H1 (cell line): ENCODE data around the gene ZNF91. TPM values are rescaled to one million over a fixed set of nuclear protein-coding genes. Genes with fewer than 3 reads are reported as not detected.

Experiments used
- CTCF ChIA-PET: fragments of 300-600 bp; sonication (Branson Sonifier 250); formaldehyde crosslinking; loops from one replicate; lab custom pipeline; 2021; ENCODE audit not compliant: partially characterized antibody; lab: Charles Lee
- POLR2A ChIA-PET: fragments of 300-600 bp; sonication (Branson Sonifier 250); formaldehyde crosslinking; loops from one replicate; lab custom pipeline; 2021; ENCODE audit warnings: inconsistent platforms; ENCODE audit not compliant: partially characterized antibody; lab: Charles Lee
- DNase-seq, 2 experiments: peaks; one replicate each; pipeline versions ENCODE4 v3.0.0 to v3.0.0-alpha.2; 2010 to 2022; ENCODE audit warnings: low spot score in 2 of 2, low read depth in 1 of 2, mixed read lengths in 1 of 2
- FAIRE-seq: peaks from 2 replicates; lab custom pipeline; 2011; peaks lifted over from hg19 to GRCh38; lab: Jason Lieb, UNC
- H2AFZ ChIP-seq: 2 replicates; pipeline ENCODE4 v1.8.1; 2012; ENCODE audit warnings: low read length, inconsistent platforms
- H2AK5ac ChIP-seq: 2 replicates; pipeline ENCODE4 v1.6.1; 2013; ENCODE audit warnings: low read depth, low read length
- H2BK120ac ChIP-seq: replicated peaks from 2 replicates; pipeline ENCODE3; 2013; ENCODE audit warnings: low read depth, low read length, inconsistent platforms
- H2BK12ac ChIP-seq: 2 replicates; pipeline ENCODE4 v1.6.1; 2013; ENCODE audit warnings: low read depth, low read length
- H2BK15ac ChIP-seq: 2 replicates; pipeline ENCODE4 v1.6.1; 2013; ENCODE audit warnings: low read length
- H2BK20ac ChIP-seq: 2 replicates; pipeline ENCODE4 v1.6.1; 2013; ENCODE audit warnings: low read length
- H2BK5ac ChIP-seq: 2 replicates; pipeline ENCODE4 v1.6.1; 2013; ENCODE audit warnings: low read depth, low read length
- H3K14ac ChIP-seq: 2 replicates; pipeline ENCODE4 v1.6.1; 2013; ENCODE audit warnings: inconsistent platforms; ENCODE audit not compliant: insufficient read length
- H3K18ac ChIP-seq: 2 replicates; pipeline ENCODE4 v1.6.1; 2013; ENCODE audit warnings: low read length; ENCODE audit errors: extremely low read depth
- H3K23ac ChIP-seq: 2 replicates; pipeline ENCODE4 v1.6.1; 2013; ENCODE audit warnings: inconsistent platforms; ENCODE audit not compliant: insufficient read length
- H3K23me2 ChIP-seq: 2 replicates; pipeline ENCODE4 v1.6.1; 2013; ENCODE audit warnings: low read depth, low read length
- H3K27ac ChIP-seq: 2 replicates; pipeline ENCODE4 v1.6.1; 2011; ENCODE audit warnings: low read depth, low read length, inconsistent platforms
- H3K27me3 ChIP-seq, 4 experiments: replicated peaks in 1 of 4; 1 replicate in 1 of 4; 2 replicates in 3 of 4; pipeline versions ENCODE4 v1.6.1 to v1.8.1; 2011 to 2013; ENCODE audit warnings: low read length in 3 of 4, mild to moderate bottlenecking in 3 of 4, inconsistent platforms in 2 of 4, mixed read lengths in 2 of 4, moderate library complexity in 1 of 4; ENCODE audit not compliant: control insufficient read depth in 3 of 4, insufficient read depth in 3 of 4; ENCODE audit errors: extremely low read depth in 1 of 4
- H3K36me3 ChIP-seq, 4 experiments: 2 replicates each; pipeline versions ENCODE4 v1.6.1 to v1.8.1; 2011 to 2013; ENCODE audit warnings: mild to moderate bottlenecking in 4 of 4, low read length in 3 of 4, moderate library complexity in 2 of 4, control low read depth in 1 of 4, inconsistent platforms in 1 of 4; ENCODE audit not compliant: insufficient read depth in 4 of 4, control insufficient read depth in 2 of 4
- H3K4ac ChIP-seq: replicated peaks from 2 replicates; pipeline ENCODE3; 2013; ENCODE audit warnings: low read length, low read depth, mixed read lengths, inconsistent platforms; ENCODE audit not compliant: insufficient read length
- H3K4me1 ChIP-seq, 4 experiments: replicated peaks in 1 of 4; 1 replicate in 1 of 4; 2 replicates in 3 of 4; pipeline versions ENCODE4 v1.6.1 to v1.8.1; 2011 to 2013; ENCODE audit warnings: low read length in 3 of 4, inconsistent platforms in 2 of 4, mixed read lengths in 1 of 4; ENCODE audit not compliant: insufficient read depth in 4 of 4, control insufficient read depth in 3 of 4
- H3K4me2 ChIP-seq, 2 experiments: 2 replicates each; pipeline versions ENCODE4 v1.6.1 to v1.8.1; 2011 to 2013; ENCODE audit warnings: low read depth in 2 of 2, low read length in 2 of 2, control low read depth in 1 of 2, inconsistent platforms in 1 of 2, mild to moderate bottlenecking in 1 of 2; ENCODE audit not compliant: insufficient read depth in 1 of 2
- H3K4me3 ChIP-seq, 4 experiments: fragments of 200-600, 300-600 bp in 1 of 4; sonication (generic), shearing (Covaris generic), sonication (Bioruptor Twin) in 1 of 4; 2 replicates each; pipeline versions ENCODE4 v1.5.1 to v1.8.1; 2011 to 2016; ENCODE audit warnings: low read length in 4 of 4, low read depth in 3 of 4, control low read depth in 2 of 4, inconsistent platforms in 2 of 4, mild to moderate bottlenecking in 2 of 4, mixed read lengths in 1 of 4, moderate library complexity in 1 of 4; ENCODE audit not compliant: insufficient read depth in 2 of 4; ENCODE audit errors: extremely low read depth in 1 of 4
- H3K56ac ChIP-seq: replicated peaks from 2 replicates; pipeline ENCODE3; 2013; ENCODE audit warnings: low read depth, mild to moderate bottlenecking, mixed read lengths, low read length, inconsistent platforms; ENCODE audit not compliant: insufficient read length
- H3K79me1 ChIP-seq: 2 replicates; pipeline ENCODE4 v1.6.1; 2013; ENCODE audit warnings: low read depth, low read length, control low read depth
- H3K79me2 ChIP-seq, 2 experiments: 2 replicates each; pipeline versions ENCODE4 v1.6.1 to v1.8.1; 2012 to 2013; ENCODE audit warnings: low read length in 2 of 2, mild to moderate bottlenecking in 2 of 2, inconsistent platforms in 1 of 2; ENCODE audit not compliant: insufficient read depth in 2 of 2, control insufficient read depth in 1 of 2
- H3K9ac ChIP-seq, 4 experiments: replicated peaks in 1 of 4; 1 replicate in 1 of 4; 2 replicates in 3 of 4; pipeline versions ENCODE4 v1.6.1 to v1.8.1; 2011 to 2013; ENCODE audit warnings: low read depth in 3 of 4, low read length in 3 of 4, control low read depth in 2 of 4, mild to moderate bottlenecking in 2 of 4, moderate library complexity in 2 of 4, inconsistent platforms in 1 of 4; ENCODE audit errors: extremely low read depth in 1 of 4
- H3K9me3 ChIP-seq, 2 experiments: 2 replicates each; pipeline versions ENCODE4 v1.6.1 to v1.8.1; 2012 to 2013; ENCODE audit warnings: mild to moderate bottlenecking in 2 of 2, moderate library complexity in 2 of 2, control low read depth in 1 of 2, inconsistent platforms in 1 of 2, low read depth in 1 of 2, low read length in 1 of 2, mixed read lengths in 1 of 2; ENCODE audit not compliant: insufficient read depth in 2 of 2
- H4K20me1 ChIP-seq, 2 experiments: replicated peaks in 1 of 2; 2 replicates each; pipeline versions ENCODE3 to v1.8.1; 2011 to 2013; ENCODE audit warnings: inconsistent platforms in 2 of 2, low read length in 2 of 2, mild to moderate bottlenecking in 1 of 2; ENCODE audit not compliant: insufficient read depth in 2 of 2, control insufficient read depth in 1 of 2
- H4K5ac ChIP-seq: 2 replicates; pipeline ENCODE4 v1.6.1; 2013; ENCODE audit warnings: low read length, low read depth, mixed read lengths, inconsistent platforms; ENCODE audit not compliant: insufficient read length
- H4K8ac ChIP-seq: 2 replicates; pipeline ENCODE4 v1.8.0; 2013; ENCODE audit warnings: mild to moderate bottlenecking, moderate library complexity, low read length, inconsistent platforms; ENCODE audit not compliant: insufficient read depth; ENCODE audit errors: extremely low read depth
- H4K91ac ChIP-seq: replicated peaks from 2 replicates; pipeline ENCODE3; 2013; ENCODE audit warnings: low read length, mixed read lengths, inconsistent platforms; ENCODE audit not compliant: insufficient read length
- BACH1 ChIP-seq: IDR thresholded peaks from 2 replicates; pipeline ENCODE4 v1.6.1; 2012; ENCODE audit warnings: low read length, improper control_type of control experiment
- CBX5 ChIP-seq: fragments of 300-800, 300-1000 bp; sonication (generic); IDR thresholded peaks from 2 replicates; pipeline ENCODE4 v1.7.1; 2016; ENCODE audit warnings: antibody characterized with exemption, low read length, low read depth
- CTBP2 ChIP-seq: IDR thresholded peaks from 2 replicates; pipeline ENCODE4 v1.7.0; 2011; ENCODE audit warnings: borderline replicate concordance, mild to moderate bottlenecking, moderate library complexity, mixed read lengths, low read length; ENCODE audit not compliant: insufficient read depth, insufficient read length
- EZH2 ChIP-seq: fragments of 200-600 bp; sonication (generic); IDR thresholded peaks from 2 replicates; pipeline ENCODE4 v1.7.1; 2012; ENCODE audit warnings: low read depth, mild to moderate bottlenecking, moderate library complexity, low read length, inconsistent platforms; ENCODE audit not compliant: severe bottlenecking
- GTF2F1 ChIP-seq: IDR thresholded peaks from 2 replicates; pipeline ENCODE4 v1.6.1; 2012; ENCODE audit warnings: low read depth, low read length, improper control_type of control experiment, borderline replicate concordance
- KDM4A ChIP-seq: IDR thresholded peaks from one replicate; pipeline ENCODE4 v1.7.1; 2012; ENCODE audit warnings: low read depth, mild to moderate bottlenecking, moderate library complexity, low read length, inconsistent platforms; ENCODE audit not compliant: severe bottlenecking
- MAFK ChIP-seq: IDR thresholded peaks from 2 replicates; pipeline ENCODE4 v1.6.1; 2012; ENCODE audit warnings: low read depth, mild to moderate bottlenecking, improper control_type of control experiment, low read length
- PHF8 ChIP-seq: fragments of 200-600 bp; sonication (generic); conservative IDR thresholded peaks from 2 replicates; pipeline ENCODE4 v1.7.1; 2012; ENCODE audit warnings: low read depth, mild to moderate bottlenecking, inconsistent platforms, low read length, moderate library complexity
- RNF2 ChIP-seq: fragments of 200-900, 300-1000 bp; sonication (generic); IDR thresholded peaks from 2 replicates; pipeline ENCODE4 v1.7.1; 2016; ENCODE audit warnings: borderline replicate concordance, low read depth, mild to moderate bottlenecking, antibody characterized with exemption, low read length; ENCODE audit not compliant: poor library complexity, severe bottlenecking; ENCODE audit errors: missing control alignments
- SAP30 ChIP-seq: fragments of 300-600 bp; sonication (generic); IDR thresholded peaks from 2 replicates; pipeline ENCODE4 v1.7.1; 2012; ENCODE audit warnings: low read length, moderate library complexity, mild to moderate bottlenecking, inconsistent platforms; ENCODE audit not compliant: insufficient read depth, insufficient replicate concordance
- SIRT6 ChIP-seq: IDR thresholded peaks from one replicate; pipeline ENCODE4 v1.7.1; 2012; ENCODE audit warnings: low read length, inconsistent platforms
- SP1 ChIP-seq: IDR thresholded peaks from 2 replicates; pipeline ENCODE4 v1.6.1; 2011; ENCODE audit warnings: low read depth, low read length
- TBP ChIP-seq: IDR thresholded peaks from 2 replicates; pipeline ENCODE4 v1.6.1; 2011; ENCODE audit warnings: low read depth, low read length, improper control_type of control experiment
- WGBS, 2 experiments: shearing (Covaris generic) in 1 of 2; methylation state at CpG; one replicate each; pipeline versions ENCODE4 v1.1.6 to v1.1.7; 2013 to 2015; ENCODE audit warnings: low lambda C conversion rate in 2 of 2, mixed read lengths in 2 of 2, inconsistent platforms in 1 of 2, low coverage in 1 of 2, missing lambda C conversion rate in 1 of 2; ENCODE audit not compliant: insufficient replicate concordance in 2 of 2, insufficient coverage in 1 of 2, insufficient read length in 1 of 2; ENCODE audit errors: extremely low coverage in 1 of 2, missing lambda C conversion rate in 1 of 2; 5-methylcytosine and 5-hydroxymethylcytosine counted together
- polyA plus RNA-seq, 7 experiments: library from polyadenylated mRNA; depleted of rRNA in 3 of 7; stranded (reverse) in 5 of 7; unstranded in 2 of 7; fragments of >200 nt in 5 of 7; fragments of 200-250 nt in 2 of 7; gene quantifications; 1 replicate in 5 of 7; 2 replicates in 1 of 7; 4 replicates in 1 of 7; pipeline versions ENCODE4 v1.2.1 to v1.2.3, GENCODE V29; 2011 to 2013; ENCODE audit warnings: missing spikeins in 2 of 7, mixed read lengths in 2 of 7
- total RNA-seq: library from RNA; stranded (reverse); fragmentation: NEBNext Ultra II Directional; extraction: Animal tissue kit (Norgen Biotek cat#: 25700); gene quantifications from 2 replicates; pipeline ENCODE4 v1.2.1, GENCODE V29; 2021

The ZNF91 gene
- total and polyA plus RNA-seq, 2 of the 8 experiments (the other 6 are each of a cell fraction or from before 2014, with no cell fraction given): 16.5 to 35.1 TPM

- FAIRE-seq (no peak), DNase-seq (no peak)
- H3K9ac ChIP-seq: no peak overlapping the region
- H3K56ac ChIP-seq: no peak overlapping the region
- WGBS, 2 experiments: 91% methylated on average over 12 of the region's 12 CpGs; no CpG with 5 or more reads in 1 of the 2 experiments
- H2BK5ac ChIP-seq: no peak overlapping the region
- no peak overlapping the region for H2AFZ ChIP-seq
- ChIA-PET POLR2A (interaction anchor here (0.6 to 1.8 kb wide), 3 partner anchors 11 to 310 kb away, joined by 3 to 8 read pairs (median 4); partner anchors contain the start of gene ZNF91), CTCF (interaction anchor here (0.6 to 0.9 kb wide), 2 partner anchors 56 to 173 kb away, joined by 3 to 4 read pairs; no protein-coding TSS in a partner anchor)
- TF ChIP-seq CTBP2 (no peak), PHF8 (no peak), MAFK (no peak), GTF2F1 (no peak), SP1 (no peak), RNF2 (no peak), CBX5 (no peak), EZH2 (no peak), BACH1 (no peak), KDM4A (no peak), TBP (no peak), SAP30 (no peak), SIRT6 (no peak)
- no peak overlapping the region for H4K8ac ChIP-seq
- peaks cover 0 to 2% (median 0%) of the 10 kb centered on the region in 4 experiments; a peak in 1 of 7 replicates for H3K4me1 ChIP-seq
- H2BK12ac ChIP-seq: no peak overlapping the region
- H3K23ac ChIP-seq: no peak overlapping the region
- H3K36me3 ChIP-seq: peaks cover 0 to 8% (median 4%) of the 10 kb centered on the region in 4 experiments; a peak in 5 of 8 replicates
- no peak overlapping the region for H4K91ac ChIP-seq
- H3K4me3 ChIP-seq: no peak overlapping the region
- peaks cover 21 to 97% of the 10 kb centered on the region in 2 experiments for H3K79me2 ChIP-seq
- H2BK15ac ChIP-seq: no peak overlapping the region
- H3K23me2 ChIP-seq: no peaks in the 10 kb centered on the region
- H3K27ac ChIP-seq: no peak overlapping the region
- no peak overlapping the region for H3K14ac ChIP-seq
- peaks cover 0 to 2% of the 10 kb centered on the region in 2 experiments for H4K20me1 ChIP-seq
- no peak overlapping the region for H3K4me2 ChIP-seq
- no peak overlapping the region for H3K18ac ChIP-seq
- H2BK120ac ChIP-seq: no peak overlapping the region
- peaks cover 0 to 2% of the 10 kb centered on the region in 2 experiments; a peak in 1 of 4 replicates for H3K9me3 ChIP-seq
- H3K79me1 ChIP-seq: peaks cover 4% of the 10 kb centered on the region
- H3K27me3 ChIP-seq: no peaks in the 10 kb centered on the region
- H3K4ac ChIP-seq: no peak overlapping the region
- H2BK20ac ChIP-seq: no peak overlapping the region
- H2AK5ac ChIP-seq: no peak overlapping the region
- H4K5ac ChIP-seq: no peak overlapping the region
Observed at GRCh38 chr19:23384858-23385257, 10.4 kb downstream of the ZNF91 start.
